K562 (cell line): Measurements from ENCODE around the gene PFKFB2. TPM values are rescaled to one million over a fixed set of nuclear protein-coding genes. Genes with fewer than 3 reads are reported as not detected.
A peak's percentile ranks its signal among the peaks of the same experiment; 100 is the strongest.

Experiments
- ATAC-seq: fragments of 200-7000 bp; cut with Tn5 transposase; 3 replicates; pipeline ENCODE4 v1.9.1; 2020; ENCODE audit warnings: moderate library complexity
- BruUV-seq: library from RNA; stranded (reverse); fragments of 400-500 nt; replicated peaks from 2 replicates; lab custom pipeline; 2021; lab: Mats Ljungman, UMichigan
- CTCF ChIA-PET: fragments of 300-600 bp; formaldehyde crosslinking; extraction: SDS; loops from one replicate; lab custom pipeline; 2021; ENCODE audit warnings: low intra/inter-chr PET ratio; lab: Yijun Ruan, JAX
- POLR2A ChIA-PET: fragments of 300-600, 350-650 bp; sonication (Branson Sonifier 250); formaldehyde crosslinking; extraction: SDS; loops from one replicate; lab custom pipeline; 2021; ENCODE audit warnings: antibody characterized with exemption, inconsistent platforms; lab: Yijun Ruan, JAX
- DNase-seq, 4 experiments: peaks; one replicate each; pipeline versions ENCODE4 v3.0.0 to v3.0.0-alpha.2; 2011 to 2018; ENCODE audit warnings: low spot score in 3 of 4, mixed read lengths in 3 of 4; ENCODE audit errors: extremely low read depth in 1 of 4
- FAIRE-seq: peaks from 2 replicates; lab custom pipeline; 2011; peaks lifted over from hg19 to GRCh38; lab: Jason Lieb, UNC
- H2AFZ ChIP-seq: 2 replicates; pipeline ENCODE4 v1.6.0; 2011; ENCODE audit warnings: low read depth, low read length, control low read depth, inconsistent platforms
- H3K27ac ChIP-seq: fragments of 200-600 bp; 3 replicates; pipeline ENCODE4 v1.8.0; 2011; ENCODE audit warnings: low read depth, mild to moderate bottlenecking, control low read depth, inconsistent platforms, low read length, moderate library complexity, mixed read lengths; ENCODE audit errors: extremely low read depth
- H3K27me3 ChIP-seq, 2 experiments: fragments of 300-600 bp in 1 of 2; 2 replicates in 1 of 2; 3 replicates in 1 of 2; pipeline versions ENCODE4 v1.6.0 to v1.8.0; 2011; ENCODE audit warnings: inconsistent platforms in 2 of 2, low read length in 2 of 2, mild to moderate bottlenecking in 1 of 2, mixed read lengths in 1 of 2, moderate library complexity in 1 of 2; ENCODE audit not compliant: control insufficient read depth in 2 of 2, insufficient read depth in 2 of 2
- H3K36me3 ChIP-seq: fragments of 300-600 bp; 3 replicates; pipeline ENCODE4 v1.8.0; 2011; ENCODE audit warnings: mild to moderate bottlenecking, low read length, inconsistent platforms; ENCODE audit not compliant: control insufficient read depth, insufficient read depth
- H3K4me1 ChIP-seq, 2 experiments: fragments of 200-600 bp in 1 of 2; replicated peaks in 1 of 2; 2 replicates in 1 of 2; 3 replicates in 1 of 2; pipeline versions ENCODE4 v1.5.1 to v1.8.0; 2011; ENCODE audit warnings: inconsistent platforms in 2 of 2, low read length in 2 of 2, mild to moderate bottlenecking in 1 of 2, mixed read lengths in 1 of 2, moderate library complexity in 1 of 2; ENCODE audit not compliant: control insufficient read depth in 2 of 2, insufficient read depth in 2 of 2
- H3K4me2 ChIP-seq: 2 replicates; pipeline ENCODE4 v1.6.1; 2011; ENCODE audit warnings: low read length, control low read depth, inconsistent platforms, mixed read lengths; ENCODE audit not compliant: insufficient read depth
- H3K4me3 ChIP-seq: fragments of 200-600 bp; sonication (generic), shearing (Covaris generic); 2 replicates; pipeline ENCODE4 v1.5.1; 2016; ENCODE audit warnings: control low read depth, inconsistent platforms
- H3K79me2 ChIP-seq: fragments of 200-600 bp; 3 replicates; pipeline ENCODE4 v1.8.0; 2011; ENCODE audit warnings: low read length, inconsistent platforms; ENCODE audit not compliant: control insufficient read depth, insufficient read depth
- H3K9ac ChIP-seq, 2 experiments: 2 replicates each; pipeline versions ENCODE4 v1.6.0 to v1.6.1; 2011; ENCODE audit warnings: low read depth in 2 of 2, low read length in 2 of 2, control low read depth in 1 of 2, inconsistent platforms in 1 of 2, mild to moderate bottlenecking in 1 of 2, mixed read lengths in 1 of 2; ENCODE audit not compliant: insufficient read depth in 1 of 2
- H3K9me1 ChIP-seq: one replicate; pipeline ENCODE4 v1.6.0; 2011; ENCODE audit warnings: inconsistent platforms, mild to moderate bottlenecking, low read length, moderate library complexity; ENCODE audit not compliant: control insufficient read depth, insufficient read depth
- H3K9me3 ChIP-seq: replicated peaks from 2 replicates; pipeline ENCODE4 v1.5.1; 2011; ENCODE audit warnings: low read depth, low read length, inconsistent platforms; ENCODE audit not compliant: control insufficient read depth, insufficient read depth
- H4K20me1 ChIP-seq: replicated peaks from 2 replicates; pipeline ENCODE4 v1.6.1; 2011; ENCODE audit warnings: low read length, inconsistent platforms, mixed read lengths; ENCODE audit not compliant: control insufficient read depth, insufficient read depth
- FOXP1 ChIP-seq: sonication (generic); formaldehyde crosslinking; IDR thresholded peaks from 2 replicates; pipeline ENCODE4 v1.8.0; 2022; ENCODE audit warnings: mild to moderate bottlenecking, missing genetic modification reagents
- JUN ChIP-seq, 2 experiments: sonication (generic) in 1 of 2; formaldehyde crosslinking in 1 of 2; IDR thresholded peaks; 2 replicates each; pipeline versions ENCODE4 v1.6.1 to v1.8.0; 2012 to 2022; ENCODE audit warnings: borderline replicate concordance in 2 of 2, mild to moderate bottlenecking in 2 of 2, improper control_type of control experiment in 1 of 2, low read depth in 1 of 2, low read length in 1 of 2, missing genetic modification reagents in 1 of 2
- KDM4B ChIP-seq, 2 experiments: fragments of 450-650 bp in 1 of 2; sonication (generic) in 1 of 2; IDR thresholded peaks; 2 replicates each; pipeline ENCODE4 v1.6.1; 2016 to 2017; ENCODE audit warnings: borderline replicate concordance in 2 of 2, antibody characterized with exemption in 1 of 2, low read depth in 1 of 2, mild to moderate bottlenecking in 1 of 2
- KLF1 ChIP-seq: fragments of 450-650 bp; IDR thresholded peaks from 2 replicates; pipeline ENCODE4 v1.6.1; 2016; ENCODE audit warnings: missing genetic modification characterization, missing compliant biosample characterization
- KLF16 ChIP-seq: IDR thresholded peaks from 2 replicates; pipeline ENCODE4 v1.6.1; 2016; ENCODE audit warnings: antibody characterized with exemption
- LARP7 ChIP-seq: fragments of 450-650 bp; IDR thresholded peaks from 2 replicates; pipeline ENCODE4 v1.6.1; 2016
- MED1 ChIP-seq: sonication (generic); formaldehyde crosslinking; IDR thresholded peaks from 2 replicates; pipeline ENCODE4 v1.8.1; 2023; ENCODE audit warnings: missing genetic modification reagents, borderline replicate concordance
- NR0B1 ChIP-seq: fragments of 450-650 bp; IDR thresholded peaks from one replicate; pipeline ENCODE4 v1.6.1; 2018; ENCODE audit warnings: mild to moderate bottlenecking, moderate library complexity; ENCODE audit not compliant: partially characterized antibody
- TEAD4 ChIP-seq, 2 experiments: sonication (generic) in 1 of 2; formaldehyde crosslinking in 1 of 2; IDR thresholded peaks; 2 replicates each; pipeline versions ENCODE4 v1.6.1 to v1.8.0; 2012 to 2022; ENCODE audit warnings: borderline replicate concordance in 1 of 2, inconsistent platforms in 1 of 2, low read length in 1 of 2, mild to moderate bottlenecking in 1 of 2, missing genetic modification reagents in 1 of 2
- ZBTB2 ChIP-seq: fragments of 450-650 bp; IDR thresholded peaks from 2 replicates; pipeline ENCODE4 v1.6.1; 2016; ENCODE audit warnings: antibody characterized with exemption
- ZKSCAN3 ChIP-seq: fragments of 250-450 bp; sonication (Bioruptor Pico); IDR thresholded peaks from 2 replicates; pipeline ENCODE4 v1.4.0; 2020
- ZNF174 ChIP-seq: fragments of 250-450 bp; sonication (Bioruptor Pico); IDR thresholded peaks from 2 replicates; pipeline ENCODE4 v1.4.0; 2020; ENCODE audit warnings: mild to moderate bottlenecking
- ZNF232 ChIP-seq: sonication (generic); formaldehyde crosslinking; IDR thresholded peaks from 2 replicates; pipeline ENCODE4 v1.8.0; 2022; ENCODE audit warnings: mild to moderate bottlenecking, missing genetic modification reagents
- ZNF263 ChIP-seq: sonication (generic); formaldehyde crosslinking; IDR thresholded peaks from 2 replicates; pipeline ENCODE4 v1.8.0; 2022; ENCODE audit warnings: mild to moderate bottlenecking, missing genetic modification reagents, borderline replicate concordance
- WGBS: fragments of 100-300 bp; shearing (Covaris generic); methylation state at CpG from one replicate; pipeline ENCODE4 v1.1.6; 2016; ENCODE audit warnings: low coverage, mixed read lengths; ENCODE audit not compliant: insufficient coverage; ENCODE audit errors: missing lambda C conversion rate; 5-methylcytosine and 5-hydroxymethylcytosine counted together
- in situ Hi-C: fragments of 300-500 bp; cut with MboI; formaldehyde crosslinking; loops from 4 replicates; pipeline ENCODE4 v1.15.0; 2018; ENCODE audit warnings: inconsistent platforms, mixed read lengths
- intact Hi-C: fragments of 100-400 bp; cut with micrococcal nuclease; formaldehyde crosslinking; loops from 2 replicates; pipeline ENCODE4 v1.14.2; 2022
- polyA plus RNA-seq, 8 experiments: library from polyadenylated mRNA; depleted of rRNA in 4 of 8; stranded (reverse) in 5 of 8; unstranded in 3 of 8; fragments of >200 nt; fragmentation: Nextera tagmentation in 2 of 8; fragmentation: Illumina TruSeq in 1 of 8; extraction: Ambion mirVana in 2 of 8; extraction: Trizol in 1 of 8; gene quantifications; 2 replicates each; pipeline versions ENCODE4 v1.2.1 to v1.2.3, GENCODE V29; 2011 to 2014; ENCODE audit warnings: inconsistent platforms in 1 of 8, missing spikeins in 1 of 8
- total RNA-seq, 7 experiments: library from RNA; depleted of rRNA in 6 of 7; stranded (reverse); fragments of >200 nt in 6 of 7; fragmentation: Illumina TruSeq in 2 of 7; extraction: Trizol in 2 of 7; gene quantifications; 2 replicates each; pipeline versions ENCODE4 v1.2.1 to v1.2.3, GENCODE V29; 2011 to 2021; ENCODE audit warnings: low replicate concordance in 1 of 7
- TF ChIP-seq, protein P1 (sequence below): sonication (generic); formaldehyde crosslinking; IDR thresholded peaks from 2 replicates; pipeline ENCODE4 v1.8.0; 2022; ENCODE audit warnings: missing genetic modification reagents, mild to moderate bottlenecking, moderate library complexity, borderline replicate concordance

Gene PFKFB2
- total and polyA plus RNA-seq, 9 of the 15 experiments (the other 6 are each of a cell fraction or from before 2014, with no cell fraction given) = 6.9 to 26.0 (median 16.4) TPM

DNA sequence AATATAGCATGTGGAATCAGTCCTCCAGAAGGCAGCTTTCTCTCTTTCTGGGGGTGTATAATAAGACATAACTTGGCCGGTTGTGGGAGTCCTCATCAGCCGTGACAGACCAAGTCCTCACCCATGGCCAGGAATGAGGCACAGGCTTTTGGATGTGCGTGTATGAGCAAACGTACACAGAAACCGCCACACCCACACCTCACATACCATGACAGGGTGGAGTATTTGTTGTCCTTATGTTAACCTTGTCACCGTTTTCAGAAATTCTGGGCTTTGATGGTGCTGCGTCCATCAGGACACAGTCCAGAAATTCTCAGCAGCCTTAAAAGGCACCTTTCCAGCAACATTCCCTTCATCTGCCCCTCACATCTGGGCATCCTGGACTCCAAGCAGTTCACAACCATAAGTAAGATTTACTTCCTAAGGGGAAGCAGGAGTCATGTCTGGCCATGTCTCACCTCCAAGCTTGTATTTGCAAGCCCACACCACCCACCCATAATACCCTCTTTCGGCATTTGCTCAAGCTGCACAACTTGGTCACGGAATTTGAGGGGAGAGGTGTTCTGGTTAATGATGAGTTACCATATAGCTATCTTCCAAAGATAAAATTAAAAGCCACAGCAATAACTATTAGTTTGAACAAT, 32.9 kb upstream of the PFKFB2 start:
- 28% methylated on average over 9 of the region's 9 CpGs for WGBS
- ChIA-PET POLR2A (interaction anchor here (0.7 to 8.6 kb wide), 6 partner anchors 9 to 347 kb away, joined by 3 to 97 read pairs (median 24); partner anchors contain the start of genes C1orf116 and YOD1), CTCF (no interaction called here)
- peak in 3 of 4 experiments; percentile 49 to 72 (median 59) for DNase-seq
- Histone ChIP-seq H3K4me1 (peaks cover 74 to 89% of the 10 kb centered on the region in 2 experiments), H3K9me1 (peaks cover 8% of the 10 kb centered on the region), H3K9me3 (no peaks in the 10 kb centered on the region), H3K79me2 (peaks cover 7% of the 10 kb centered on the region; the same call in 2 of the 3 replicates), H4K20me1 (no peaks in the 10 kb centered on the region), H3K4me2 (peak overlapping the region; percentile 71), H3K4me3 (no peak overlapping the region), H3K9ac (peak overlapping the region; percentile 10 to 55; a peak in 3 of 4 replicates), H2AFZ (peak overlapping the region; percentile 67), H3K36me3 (peaks cover 7% of the 10 kb centered on the region; the same call in 2 of the 3 replicates), H3K27ac (peak overlapping the region; percentile 87), H3K27me3 (no peaks in the 10 kb centered on the region)
- no peak for FAIRE-seq
- BruUV-seq = no TSS peak
- intact Hi-C loops (loop anchor here (2.0 to 5.0 kb wide), 3 partner anchors 57 to 727 kb away; partner anchors contain the start of gene CD55), in situ Hi-C loops (no loop called here)
- ATAC-seq = no peak
- peak; percentile 92 for TF ChIP-seq KLF1 (tag)
- TF ChIP-seq LARP7 = no peak
- TF ChIP-seq, protein P1, sequence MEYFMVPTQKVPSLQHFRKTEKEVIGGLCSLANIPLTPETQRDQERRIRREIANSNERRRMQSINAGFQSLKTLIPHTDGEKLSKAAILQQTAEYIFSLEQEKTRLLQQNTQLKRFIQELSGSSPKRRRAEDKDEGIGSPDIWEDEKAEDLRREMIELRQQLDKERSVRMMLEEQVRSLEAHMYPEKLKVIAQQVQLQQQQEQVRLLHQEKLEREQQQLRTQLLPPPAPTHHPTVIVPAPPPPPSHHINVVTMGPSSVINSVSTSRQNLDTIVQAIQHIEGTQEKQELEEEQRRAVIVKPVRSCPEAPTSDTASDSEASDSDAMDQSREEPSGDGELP (CRISPR knock-in tag) = no peak
- no peak for TF ChIP-seq FOXP1 (CRISPR knock-in tag)
- TF ChIP-seq ZNF263 (CRISPR knock-in tag) = peak; percentile 47; the same call in 1 of the 2 replicates
- no peak for TF ChIP-seq NR0B1
- no peak for TF ChIP-seq ZNF174
- 0 out of 2 replicates have a peak, but pooled peaks have one; percentile 2 for TF ChIP-seq JUN (IDR thresholded peaks at IDR 0.05; ENCODE audit: borderline replicate concordance, low read depth, low read length)
- no peak for TF ChIP-seq JUN (CRISPR knock-in tag; IDR thresholded peaks at IDR 0.05; ENCODE audit: borderline replicate concordance)
- no peak for TF ChIP-seq ZNF232
- TF ChIP-seq ZKSCAN3 (CRISPR knock-in tag) = no peak
- TF ChIP-seq KDM4B (IDR thresholded peaks at IDR 0.05; ENCODE audit: borderline replicate concordance in 2 of 2, low read depth in 1 of 2) = no peak
- no peak for TF ChIP-seq KLF16
- TF ChIP-seq TEAD4 (IDR thresholded peaks at IDR 0.05; ENCODE audit: low read length) = peak; percentile 63
- TF ChIP-seq TEAD4 (CRISPR knock-in tag; IDR thresholded peaks at IDR 0.05; ENCODE audit: borderline replicate concordance) = no peak
- TF ChIP-seq ZBTB2 = no peak
- TF ChIP-seq MED1 (CRISPR knock-in tag) = no peak
